ENCODE data around the gene PRIM2.
"Not testable (repeated sequence)": the region's sequence is repeated elsewhere in the genome, so short reads cannot be mapped to it uniquely, and the experiment has no call there.

DNA sequence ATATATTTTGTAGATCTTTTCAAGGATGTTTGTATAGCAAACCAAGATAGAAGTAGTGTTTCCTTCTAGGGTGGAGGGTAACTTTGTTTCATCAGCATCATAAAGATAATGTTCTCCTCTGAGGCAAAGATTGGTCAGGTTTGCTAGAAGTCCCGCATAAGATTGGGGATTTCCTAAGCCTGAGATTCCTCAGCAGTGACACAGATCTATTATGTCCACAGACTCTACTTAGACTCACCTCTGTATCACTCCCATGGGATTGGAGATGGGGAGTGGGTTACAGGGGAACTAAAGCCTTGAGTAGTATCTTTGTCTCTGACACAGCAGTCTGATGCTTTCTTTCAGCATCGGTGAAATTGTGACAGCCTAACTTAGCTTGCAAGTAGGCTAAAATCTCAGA lies 341.1 kb downstream of the PRIM2 start:
- not testable (repeated sequence) for TF ChIP-seq RAD21 (IDR thresholded peaks at IDR 0.05 in 1 of 2, conservative IDR thresholded peaks at IDR 0.05 in 1 of 2; ENCODE audit: low read depth in 2 of 2, low read length in 2 of 2); POLR2AphosphoS5 (IDR thresholded peaks at IDR 0.05; ENCODE audit: low read depth, low read length); FOSL1 (IDR thresholded peaks at IDR 0.05; ENCODE audit: insufficient read depth, low read depth, low read length); MAFK (IDR thresholded peaks at IDR 0.05; ENCODE audit: low read depth, low read length); POLR2A (IDR thresholded peaks at IDR 0.05; ENCODE audit: control extremely low read depth in 1 of 2, low read depth in 2 of 2, low read length in 2 of 2); NRF1 (IDR thresholded peaks at IDR 0.05; ENCODE audit: low read depth, low read length); SIN3A (conservative IDR thresholded peaks at IDR 0.05 in 1 of 2, IDR thresholded peaks at IDR 0.05 in 1 of 2; ENCODE audit: low read depth in 1 of 2, low read length in 2 of 2); EZH2 (IDR thresholded peaks at IDR 0.05; ENCODE audit: low read depth, low read length, severe bottlenecking); CHD2 (IDR thresholded peaks at IDR 0.05; ENCODE audit: low read length)
- TF ChIP-seq, protein P1, sequence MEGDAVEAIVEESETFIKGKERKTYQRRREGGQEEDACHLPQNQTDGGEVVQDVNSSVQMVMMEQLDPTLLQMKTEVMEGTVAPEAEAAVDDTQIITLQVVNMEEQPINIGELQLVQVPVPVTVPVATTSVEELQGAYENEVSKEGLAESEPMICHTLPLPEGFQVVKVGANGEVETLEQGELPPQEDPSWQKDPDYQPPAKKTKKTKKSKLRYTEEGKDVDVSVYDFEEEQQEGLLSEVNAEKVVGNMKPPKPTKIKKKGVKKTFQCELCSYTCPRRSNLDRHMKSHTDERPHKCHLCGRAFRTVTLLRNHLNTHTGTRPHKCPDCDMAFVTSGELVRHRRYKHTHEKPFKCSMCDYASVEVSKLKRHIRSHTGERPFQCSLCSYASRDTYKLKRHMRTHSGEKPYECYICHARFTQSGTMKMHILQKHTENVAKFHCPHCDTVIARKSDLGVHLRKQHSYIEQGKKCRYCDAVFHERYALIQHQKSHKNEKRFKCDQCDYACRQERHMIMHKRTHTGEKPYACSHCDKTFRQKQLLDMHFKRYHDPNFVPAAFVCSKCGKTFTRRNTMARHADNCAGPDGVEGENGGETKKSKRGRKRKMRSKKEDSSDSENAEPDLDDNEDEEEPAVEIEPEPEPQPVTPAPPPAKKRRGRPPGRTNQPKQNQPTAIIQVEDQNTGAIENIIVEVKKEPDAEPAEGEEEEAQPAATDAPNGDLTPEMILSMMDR (IDR thresholded peaks at IDR 0.05; ENCODE audit: control extremely low read depth in 1 of 3, insufficient read depth in 1 of 3, low read depth in 1 of 3, low read length in 3 of 3) = not testable (repeated sequence)
- TF ChIP-seq, protein P2, sequence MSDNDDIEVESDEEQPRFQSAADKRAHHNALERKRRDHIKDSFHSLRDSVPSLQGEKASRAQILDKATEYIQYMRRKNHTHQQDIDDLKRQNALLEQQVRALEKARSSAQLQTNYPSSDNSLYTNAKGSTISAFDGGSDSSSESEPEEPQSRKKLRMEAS (IDR thresholded peaks at IDR 0.05) = not testable (repeated sequence)

Data from H1 (cell line).